Loucy (cell line): Measurements from ENCODE around the gene SEC22C.

Experiments
- EZH2phosphoT487 ChIP-seq: fragments of 200-600 bp; IDR thresholded peaks from 2 replicates; pipeline ENCODE4 v1.6.1; 2018; ENCODE audit warnings: antibody characterized with exemption, mild to moderate bottlenecking, moderate library complexity, borderline replicate concordance
- TF ChIP-seq, protein P1 (sequence below): fragments of 200-600 bp; sonication (generic); conservative IDR thresholded peaks from 2 replicates; pipeline ENCODE4 v1.5.1; 2014; ENCODE audit warnings: mild to moderate bottlenecking, antibody characterized with exemption, low read length

DNA sequence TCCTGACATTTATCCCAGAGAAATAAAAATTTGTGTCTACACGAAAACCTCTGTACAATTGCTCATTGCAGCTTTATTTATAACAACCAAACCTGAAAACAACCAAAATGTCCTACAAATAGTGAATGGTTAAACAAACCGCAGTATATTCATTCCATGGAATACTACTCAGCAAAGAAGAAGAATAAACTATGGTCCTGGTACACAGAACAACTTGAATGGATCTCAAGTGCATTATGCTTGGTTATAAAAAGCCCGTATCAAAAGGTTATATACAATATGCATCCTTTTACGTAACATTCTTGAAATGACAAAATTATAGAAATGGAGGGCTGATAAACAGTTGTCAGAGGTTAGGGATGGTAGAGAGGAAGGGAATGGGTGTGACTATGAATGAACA lies 3.7 kb downstream of the SEC22C start:
- TF ChIP-seq, protein P1, sequence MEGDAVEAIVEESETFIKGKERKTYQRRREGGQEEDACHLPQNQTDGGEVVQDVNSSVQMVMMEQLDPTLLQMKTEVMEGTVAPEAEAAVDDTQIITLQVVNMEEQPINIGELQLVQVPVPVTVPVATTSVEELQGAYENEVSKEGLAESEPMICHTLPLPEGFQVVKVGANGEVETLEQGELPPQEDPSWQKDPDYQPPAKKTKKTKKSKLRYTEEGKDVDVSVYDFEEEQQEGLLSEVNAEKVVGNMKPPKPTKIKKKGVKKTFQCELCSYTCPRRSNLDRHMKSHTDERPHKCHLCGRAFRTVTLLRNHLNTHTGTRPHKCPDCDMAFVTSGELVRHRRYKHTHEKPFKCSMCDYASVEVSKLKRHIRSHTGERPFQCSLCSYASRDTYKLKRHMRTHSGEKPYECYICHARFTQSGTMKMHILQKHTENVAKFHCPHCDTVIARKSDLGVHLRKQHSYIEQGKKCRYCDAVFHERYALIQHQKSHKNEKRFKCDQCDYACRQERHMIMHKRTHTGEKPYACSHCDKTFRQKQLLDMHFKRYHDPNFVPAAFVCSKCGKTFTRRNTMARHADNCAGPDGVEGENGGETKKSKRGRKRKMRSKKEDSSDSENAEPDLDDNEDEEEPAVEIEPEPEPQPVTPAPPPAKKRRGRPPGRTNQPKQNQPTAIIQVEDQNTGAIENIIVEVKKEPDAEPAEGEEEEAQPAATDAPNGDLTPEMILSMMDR = no peak
- no peak for TF ChIP-seq EZH2phosphoT487
